GM12801 (cell line): ENCODE results near the gene SLIT3.

Experiments used
- TF ChIP-seq, protein P1 (sequence below): IDR thresholded peaks from one replicate; pipeline ENCODE4 v1.5.1; 2011; ENCODE audit warnings: control low read depth; ENCODE audit not compliant: insufficient read length; ENCODE audit errors: extremely low read depth

The SLIT3 gene

DNA sequence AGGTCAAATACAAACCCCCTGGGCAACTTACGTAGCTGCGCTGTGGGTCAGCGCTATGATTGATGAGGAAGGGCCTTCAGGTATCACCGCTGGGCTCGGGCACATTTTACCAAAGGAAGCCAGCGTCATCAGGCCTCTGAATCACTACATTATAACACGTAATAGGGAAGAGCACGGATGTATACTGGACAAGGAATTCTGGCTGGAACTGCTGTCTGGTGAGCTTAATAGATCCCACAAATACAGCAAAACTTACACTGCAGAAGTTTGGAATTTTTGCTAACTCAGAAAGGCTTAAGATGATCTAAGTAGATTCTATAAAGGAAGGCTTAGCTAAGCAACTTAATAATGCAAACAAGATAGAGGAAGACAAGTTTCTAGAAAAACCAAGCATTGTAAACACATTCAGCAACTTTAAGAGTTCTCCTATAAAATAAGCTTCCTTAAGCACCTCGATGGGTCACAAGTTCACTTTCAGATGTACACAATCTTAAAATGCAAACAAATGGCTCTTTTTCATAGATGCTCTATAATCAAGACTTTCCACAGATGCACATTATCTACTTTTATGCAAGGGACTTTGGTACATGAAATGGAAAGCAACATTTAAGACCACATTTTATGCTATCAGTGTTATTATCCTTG, 361.7 kb downstream of the SLIT3 start:
- TF ChIP-seq, protein P1, sequence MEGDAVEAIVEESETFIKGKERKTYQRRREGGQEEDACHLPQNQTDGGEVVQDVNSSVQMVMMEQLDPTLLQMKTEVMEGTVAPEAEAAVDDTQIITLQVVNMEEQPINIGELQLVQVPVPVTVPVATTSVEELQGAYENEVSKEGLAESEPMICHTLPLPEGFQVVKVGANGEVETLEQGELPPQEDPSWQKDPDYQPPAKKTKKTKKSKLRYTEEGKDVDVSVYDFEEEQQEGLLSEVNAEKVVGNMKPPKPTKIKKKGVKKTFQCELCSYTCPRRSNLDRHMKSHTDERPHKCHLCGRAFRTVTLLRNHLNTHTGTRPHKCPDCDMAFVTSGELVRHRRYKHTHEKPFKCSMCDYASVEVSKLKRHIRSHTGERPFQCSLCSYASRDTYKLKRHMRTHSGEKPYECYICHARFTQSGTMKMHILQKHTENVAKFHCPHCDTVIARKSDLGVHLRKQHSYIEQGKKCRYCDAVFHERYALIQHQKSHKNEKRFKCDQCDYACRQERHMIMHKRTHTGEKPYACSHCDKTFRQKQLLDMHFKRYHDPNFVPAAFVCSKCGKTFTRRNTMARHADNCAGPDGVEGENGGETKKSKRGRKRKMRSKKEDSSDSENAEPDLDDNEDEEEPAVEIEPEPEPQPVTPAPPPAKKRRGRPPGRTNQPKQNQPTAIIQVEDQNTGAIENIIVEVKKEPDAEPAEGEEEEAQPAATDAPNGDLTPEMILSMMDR = no peak

DNA sequence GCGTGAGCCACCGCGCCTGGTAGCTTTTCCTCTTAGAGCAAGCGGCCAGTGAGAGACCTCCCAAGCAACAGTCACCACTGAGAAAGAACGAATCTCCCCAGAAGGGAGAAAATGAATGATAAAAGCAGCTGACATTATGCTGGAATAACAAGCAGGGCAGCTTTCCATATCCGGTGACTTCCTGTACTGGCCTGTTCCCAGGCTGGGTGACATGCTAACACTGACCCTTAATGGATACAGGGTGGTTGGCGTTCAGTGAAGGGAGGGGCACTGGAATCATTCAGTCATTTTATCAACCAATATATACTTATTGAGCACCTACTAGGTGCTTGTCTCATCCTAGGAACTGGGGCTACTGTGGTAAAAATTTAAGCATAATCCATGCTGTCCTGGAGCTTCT, 364.4 kb downstream of the SLIT3 start:
- TF ChIP-seq, protein P1 = no peak

DNA sequence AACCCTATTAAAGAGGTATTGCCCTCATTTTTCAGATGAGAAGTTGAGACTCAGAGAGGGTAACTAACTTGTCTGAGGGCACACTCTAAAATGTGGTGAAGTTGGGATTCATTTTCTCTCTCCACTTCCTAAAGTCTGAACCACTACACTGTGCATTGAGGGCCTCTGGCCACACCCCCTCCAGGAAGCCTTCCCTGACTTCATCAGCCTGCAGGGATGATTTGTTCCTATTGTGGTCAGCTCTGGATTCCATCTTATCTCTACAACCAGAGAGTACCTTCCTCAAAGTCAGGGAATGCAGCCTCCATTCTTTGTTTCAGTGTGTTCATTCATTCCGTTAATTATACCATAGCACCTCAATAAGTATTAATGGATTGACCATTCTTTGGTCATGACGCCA, 365.8 kb downstream of the SLIT3 start:
- TF ChIP-seq, protein P1 = no peak

DNA sequence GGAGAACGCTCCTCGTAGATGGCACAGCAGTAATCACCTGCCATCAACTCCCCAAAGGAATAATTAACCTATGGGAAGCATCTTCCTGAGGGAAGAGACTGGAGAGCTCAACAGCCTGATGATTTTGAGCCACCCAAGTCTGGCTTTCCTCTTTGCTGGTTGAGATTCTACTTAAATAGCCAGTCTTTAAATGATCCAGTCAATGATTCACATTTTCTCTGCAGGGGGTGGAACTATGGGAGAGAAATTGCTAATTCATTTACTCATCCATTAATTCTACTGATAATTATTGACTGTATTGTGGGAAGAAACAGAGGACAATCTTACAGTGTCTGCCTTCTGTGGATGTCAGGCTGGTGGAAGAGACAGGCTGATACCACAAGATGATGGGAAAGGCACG, 366.8 kb downstream of the SLIT3 start:
- TF ChIP-seq, protein P1 = no peak

DNA sequence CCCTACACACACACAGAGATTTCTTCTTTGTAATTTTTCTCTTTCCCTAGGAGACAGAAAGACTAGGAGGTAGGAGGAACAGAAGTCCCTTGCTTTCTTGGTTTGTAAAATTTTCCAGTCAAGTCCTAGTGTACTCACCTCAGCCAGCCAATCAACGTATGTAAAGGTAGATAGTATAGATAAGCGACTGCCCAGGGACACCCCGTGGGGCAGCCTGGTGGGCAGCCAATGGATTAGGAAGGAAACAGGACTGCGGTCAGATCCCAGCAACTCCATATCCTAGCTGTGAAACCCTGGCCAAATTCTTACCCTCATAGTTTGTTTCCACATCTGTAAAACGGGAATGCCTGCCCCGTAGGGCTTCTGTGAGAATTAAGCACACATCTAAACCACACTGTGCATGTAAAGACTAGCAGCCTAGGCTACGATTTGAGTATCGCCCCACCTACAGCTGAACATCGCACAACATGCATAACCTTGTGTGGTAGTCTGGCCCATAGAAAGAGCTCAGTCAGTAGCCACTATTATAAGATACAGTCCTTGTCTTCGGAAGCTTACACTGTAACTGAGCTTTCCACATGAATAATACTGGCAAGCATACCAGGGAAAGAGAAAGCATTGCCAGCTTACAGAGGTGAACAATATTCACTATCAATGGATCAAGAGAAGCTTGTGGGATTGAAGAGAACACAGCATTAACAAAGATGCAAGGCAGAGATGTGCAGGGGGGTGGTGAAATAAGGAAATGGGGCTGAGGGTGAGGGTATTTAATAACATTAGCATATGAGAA, 368.3 kb downstream of the SLIT3 start:
- TF ChIP-seq, protein P1 = no peak

DNA sequence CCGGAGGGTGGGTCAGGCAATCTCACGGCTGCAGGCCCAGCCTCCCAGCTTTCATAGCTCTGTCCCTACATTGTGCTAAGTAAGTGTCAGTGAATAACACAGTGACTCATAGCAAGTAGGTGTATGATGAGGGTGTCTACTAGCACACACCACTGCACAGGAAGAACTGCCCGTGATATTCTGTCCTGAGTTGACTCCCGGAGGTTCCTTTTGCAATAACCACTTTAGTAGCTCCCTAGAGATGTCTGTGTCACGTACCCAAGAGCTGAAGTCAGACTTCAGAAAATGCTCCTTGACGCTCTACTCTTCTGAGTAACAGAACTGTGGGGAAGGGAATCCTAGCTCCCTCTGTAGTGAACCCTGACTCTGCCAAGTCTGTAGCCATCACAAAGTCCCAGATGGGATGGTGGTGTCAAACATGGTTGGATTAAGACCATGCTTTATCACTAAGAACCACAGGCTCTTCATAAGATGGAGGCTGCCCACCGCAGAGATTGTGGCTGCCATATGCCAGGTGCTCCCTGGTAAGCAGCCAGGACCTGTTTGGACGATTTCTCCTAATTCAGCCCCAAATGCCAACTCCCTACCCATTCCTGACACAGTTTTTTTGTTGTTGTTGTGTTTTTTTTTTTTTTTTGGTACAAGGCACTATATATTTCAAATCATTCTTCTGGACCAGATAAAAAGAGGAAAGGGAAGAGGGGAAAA, 369.1 kb downstream of the SLIT3 start:
- TF ChIP-seq, protein P1 = no peak

DNA sequence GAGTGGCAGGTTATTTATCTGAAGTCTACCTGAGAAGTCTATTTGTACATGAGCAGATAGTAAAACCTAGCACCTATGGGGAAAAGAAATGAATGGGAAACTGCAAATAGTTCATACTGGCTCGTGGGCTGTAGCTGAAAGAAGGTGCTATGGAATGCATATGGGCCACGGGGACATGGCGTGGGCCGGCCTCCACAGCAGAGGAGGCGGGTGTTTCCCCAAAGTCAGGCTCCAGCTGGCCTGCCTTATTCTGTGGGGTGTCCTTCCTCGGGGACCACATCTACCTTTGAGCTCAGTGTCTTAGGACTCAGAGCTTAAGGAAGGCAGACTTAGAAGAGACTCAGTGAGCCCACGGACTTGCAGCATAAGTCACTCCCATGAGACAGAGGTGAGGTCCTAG, 371.3 kb downstream of the SLIT3 start:
- TF ChIP-seq, protein P1 = no peak
